Stimulated activated CD8-positive, alpha-beta memory T cell treated with anti-CD3 and anti-CD28 coated beads, Interleukin-15, amount 100 ng/mL, for 1 hour (primary cell): ENCODE measurements around the gene EMX1.

Experiments
- DNase-seq: peaks from one replicate; pipeline ENCODE4 v3.0.0-alpha.2; 2020; ENCODE audit warnings: low read depth

EMX1 gene

GRCh38 chr2:72958542-72959385, 41.4 kb downstream of the EMX1 start:
- DNase-seq: no peak

- no peak for DNase-seq
Measured at GRCh38 chr2:72959554-72959953, 42.2 kb downstream of the EMX1 start.

- no peak for DNase-seq
Measured at GRCh38 chr2:72959995-72960981, 43.0 kb downstream of the EMX1 start.

- no peak for DNase-seq
Measured at GRCh38 chr2:72961036-72961720, 43.9 kb downstream of the EMX1 start.

- no peak for DNase-seq
Measured at GRCh38 chr2:72961853-72962468, 44.6 kb downstream of the EMX1 start.

- no peak for DNase-seq
Measured at GRCh38 chr2:72962911-72963310, 45.6 kb downstream of the EMX1 start.

- DNase-seq: no peak
Measured at GRCh38 chr2:72963423-72964145, 46.3 kb downstream of the EMX1 start.

GRCh38 chr2:72964146-72964525, 46.8 kb downstream of the EMX1 start:
- no peak for DNase-seq

GRCh38 chr2:72965016-72965415, 47.7 kb downstream of the EMX1 start:
- no peak for DNase-seq

- no peak for DNase-seq
Measured at GRCh38 chr2:72965770-72966450, 48.6 kb downstream of the EMX1 start.

- no peak for DNase-seq
Measured at GRCh38 chr2:72968286-72968685, 51.0 kb downstream of the EMX1 start.

- no peak for DNase-seq
Measured at GRCh38 chr2:72969706-72970105, 52.4 kb downstream of the EMX1 start.

GRCh38 chr2:72971036-72971435, 53.7 kb downstream of the EMX1 start:
- DNase-seq: no peak

GRCh38 chr2:72972352-72973136, 55.2 kb downstream of the EMX1 start:
- no peak for DNase-seq

GRCh38 chr2:72973137-72973535, 55.8 kb downstream of the EMX1 start:
- no peak for DNase-seq

- DNase-seq: no peak
Measured at GRCh38 chr2:72973566-72974435, 56.5 kb downstream of the EMX1 start.

GRCh38 chr2:72974436-72974754, 57.1 kb downstream of the EMX1 start:
- no peak for DNase-seq

GRCh38 chr2:72975017-72975416, 57.7 kb downstream of the EMX1 start:
- no peak for DNase-seq

GRCh38 chr2:72979896-72980295, 62.6 kb downstream of the EMX1 start:
- DNase-seq: no peak
